ENCODE measurements around the gene LYPD8. TPM values are rescaled to one million over a fixed set of nuclear protein-coding genes. Genes with fewer than 3 reads are reported as not detected.

Gene LYPD8
- total and polyA plus RNA-seq, 2 donors from 2014 or later: 0.92 to 3.2 TPM

- Histone ChIP-seq H3K9me3 (ENCODE audit: control insufficient read depth in 2 of 3, insufficient read depth in 1 of 3, low read length in 3 of 3) (peaks cover 0 to under 1% (median 0%) of the 10 kb centered on the region in 3 donors), H3K9ac (ENCODE audit: low read length in 3 of 3) (no peak overlapping the region), H3K27me3 (ENCODE audit: control insufficient read depth, insufficient read depth, low read length) (no peaks in the 10 kb centered on the region), H3K4me1 (ENCODE audit: control insufficient read depth in 2 of 3, insufficient read depth in 2 of 3, low read depth in 1 of 3, low read length in 3 of 3) (peaks cover 0 to 6% (median 4%) of the 10 kb centered on the region in 3 donors), H3K4me3 (ENCODE audit: low read length in 3 of 3) (no peak overlapping the region), H3K36me3 (ENCODE audit: control insufficient read depth in 2 of 3, insufficient read depth in 3 of 3, low read length in 3 of 3) (no peaks in the 10 kb centered on the region), H3K27ac (ENCODE audit: low read depth in 2 of 2, low read length in 2 of 2) (no peak overlapping the region)
- no peak for TF ChIP-seq CTCF (IDR thresholded peaks at IDR 0.05; ENCODE audit: borderline replicate concordance, extremely low read depth, insufficient read depth)
- FAIRE-seq (no peak), DNase-seq (no peak)
- intact Hi-C loops (cut with DNase I): no loop called here
Measured at GRCh38 chr1:248786156-248786555, 30.6 kb upstream of the LYPD8 start.

GRCh38 chr1:248783367-248783766 lies 27.8 kb upstream of the LYPD8 start:
- H3K9ac ChIP-seq (ENCODE audit: low read length in 3 of 3): no peak overlapping the region
- H3K9me3 ChIP-seq (ENCODE audit: control insufficient read depth in 2 of 3, insufficient read depth in 1 of 3, low read length in 3 of 3): peaks cover 0 to 2% (median 0%) of the 10 kb centered on the region in 3 donors
- FAIRE-seq (no peak), DNase-seq (no peak)
- H3K4me3 ChIP-seq (ENCODE audit: low read length in 3 of 3): no peak overlapping the region
- peaks cover 0 to 7% (median 4%) of the 10 kb centered on the region in 3 donors for H3K4me1 ChIP-seq (ENCODE audit: control insufficient read depth in 2 of 3, insufficient read depth in 2 of 3, low read depth in 1 of 3, low read length in 3 of 3)
- H3K27me3 ChIP-seq (ENCODE audit: control insufficient read depth, insufficient read depth, low read length): no peaks in the 10 kb centered on the region
- H3K36me3 ChIP-seq (ENCODE audit: control insufficient read depth in 2 of 3, insufficient read depth in 3 of 3, low read length in 3 of 3): no peaks in the 10 kb centered on the region
- intact Hi-C loops (cut with DNase I): no loop called here
- TF ChIP-seq CTCF (IDR thresholded peaks at IDR 0.05; ENCODE audit: borderline replicate concordance, extremely low read depth, insufficient read depth): no peak
- no peak overlapping the region for H3K27ac ChIP-seq (ENCODE audit: low read depth in 2 of 2, low read length in 2 of 2)

DNA sequence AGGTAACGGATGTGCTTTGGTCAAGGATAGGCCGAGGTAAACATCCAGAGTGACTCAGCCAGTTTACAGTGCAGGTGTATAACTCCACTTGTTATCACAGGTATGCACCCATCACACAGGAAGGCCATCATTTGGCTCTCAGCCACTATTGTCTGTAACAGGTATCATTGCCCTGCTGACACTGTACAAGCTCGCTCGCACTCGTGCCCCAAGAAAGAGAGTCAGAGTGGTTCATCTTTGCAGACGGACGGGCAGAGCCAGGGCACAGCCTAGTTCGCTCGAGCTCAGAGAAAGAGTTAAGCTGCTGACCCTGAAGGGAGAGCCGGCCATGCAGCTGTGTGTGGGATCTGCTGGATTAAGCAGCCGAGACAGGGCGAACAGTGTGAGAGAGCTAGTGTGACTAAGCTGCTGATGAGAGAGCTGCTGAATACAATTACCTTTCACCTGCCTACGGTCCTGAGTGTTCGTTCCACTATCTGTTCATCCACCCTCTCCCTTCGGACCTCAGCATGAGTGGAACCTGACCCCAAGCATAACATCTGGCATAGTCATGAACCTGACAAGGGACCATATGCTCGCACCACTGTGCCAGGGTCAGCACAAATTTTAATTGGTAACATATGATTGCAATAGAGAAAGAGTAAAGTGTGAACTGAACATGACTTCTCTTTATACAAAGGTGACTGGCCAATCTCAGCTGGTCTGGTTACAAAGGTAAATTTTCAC lies 27.0 kb upstream of the LYPD8 start:
- Histone ChIP-seq H3K9ac (ENCODE audit: low read length in 3 of 3) (no peak overlapping the region), H3K27ac (ENCODE audit: low read depth in 2 of 2, low read length in 2 of 2) (peak overlapping the region in 1 of 2 donors; percentile 4), H3K9me3 (ENCODE audit: control insufficient read depth in 2 of 3, insufficient read depth in 1 of 3, low read length in 3 of 3) (peaks cover 0 to 2% (median 0%) of the 10 kb centered on the region in 3 donors), H3K36me3 (ENCODE audit: control insufficient read depth in 2 of 3, insufficient read depth in 3 of 3, low read length in 3 of 3) (no peaks in the 10 kb centered on the region), H3K27me3 (ENCODE audit: control insufficient read depth, insufficient read depth, low read length) (no peaks in the 10 kb centered on the region), H3K4me1 (ENCODE audit: control insufficient read depth in 2 of 3, insufficient read depth in 2 of 3, low read depth in 1 of 3, low read length in 3 of 3) (peaks cover 0 to 13% (median 4%) of the 10 kb centered on the region in 3 donors), H3K4me3 (ENCODE audit: low read length in 3 of 3) (no peak overlapping the region)
- FAIRE-seq: no peak
- no peak for DNase-seq
- no peak for TF ChIP-seq CTCF (IDR thresholded peaks at IDR 0.05; ENCODE audit: borderline replicate concordance, extremely low read depth, insufficient read depth)
- intact Hi-C loops (cut with DNase I): no loop called here

Measured in kidney (tissue), 14 donors.